ENCODE data around the gene CLSTN2. TPM values are rescaled to one million over a fixed set of nuclear protein-coding genes. Genes with fewer than 3 reads are reported as not detected.

Gene CLSTN2
- total RNA-seq, 1 donor from 2014 or later, result 7.8 TPM

DNA sequence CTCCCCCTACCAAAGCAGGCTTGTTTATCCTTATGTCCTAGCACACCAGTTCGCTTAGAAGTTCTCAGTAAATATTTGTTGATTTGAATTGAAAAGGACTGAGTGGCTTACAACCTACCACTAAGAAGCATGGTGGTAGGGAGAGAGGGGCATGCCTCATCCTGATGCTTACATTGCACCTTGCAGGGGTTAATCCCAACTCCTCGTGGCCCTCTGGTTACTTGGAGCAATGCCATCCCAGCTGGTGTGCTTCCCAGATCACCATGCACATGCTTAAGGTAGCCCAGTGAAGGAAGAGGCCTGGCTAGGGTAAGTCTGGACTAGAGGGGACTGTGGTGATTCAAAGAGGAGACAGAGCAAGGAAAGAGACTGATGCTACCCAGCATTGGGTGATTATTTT is 253.3 kb downstream of the CLSTN2 start:
- peak; percentile 51 for DNase-seq
- ATAC-seq (ENCODE audit: poor library complexity), result peak; percentile 66
- intact Hi-C loops (cut with DNase I), result no loop called here

DNA sequence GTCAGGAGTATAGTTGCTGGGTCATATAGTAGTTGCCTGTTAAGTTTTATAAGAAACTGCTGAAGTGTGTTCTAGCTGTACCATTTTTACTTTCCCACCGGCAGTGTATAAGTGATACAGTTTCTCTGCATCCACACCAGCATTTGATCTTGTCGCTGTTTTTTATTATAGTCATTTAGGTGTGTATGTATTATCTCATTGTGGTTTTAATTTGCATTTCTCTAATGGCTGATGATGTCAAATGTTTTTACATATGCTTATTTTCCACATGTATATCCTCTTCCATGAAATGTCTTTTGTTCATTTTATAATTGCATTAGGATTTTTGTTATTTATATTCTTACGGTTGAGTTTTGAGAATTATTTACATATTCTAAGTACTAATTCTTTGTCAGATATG is 254.3 kb downstream of the CLSTN2 start:
- no peak for DNase-seq
- no peak for ATAC-seq (ENCODE audit: poor library complexity)
- intact Hi-C loops (cut with DNase I), result no loop called here

DNA sequence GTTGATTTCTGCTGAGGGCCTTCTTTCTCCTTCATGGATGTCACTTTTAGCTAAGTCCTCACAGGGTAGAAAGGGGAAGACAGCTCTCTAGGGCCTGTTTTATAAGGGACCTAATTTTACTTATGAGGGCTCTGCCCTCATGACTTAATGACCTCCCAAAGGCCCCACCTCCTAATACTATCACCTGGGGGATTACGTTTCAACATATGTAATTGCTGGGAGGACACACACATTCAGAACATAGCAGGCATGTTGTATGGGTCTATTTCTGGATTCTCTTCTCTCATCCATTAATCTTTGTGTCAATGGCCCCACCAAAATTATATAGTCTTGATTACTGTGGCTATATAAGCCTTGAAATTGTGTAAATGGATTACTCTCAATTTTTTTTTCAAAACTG is 255.0 kb downstream of the CLSTN2 start:
- intact Hi-C loops (cut with DNase I), result no loop called here
- DNase-seq, result no peak
- ATAC-seq (ENCODE audit: poor library complexity), result no peak

DNA sequence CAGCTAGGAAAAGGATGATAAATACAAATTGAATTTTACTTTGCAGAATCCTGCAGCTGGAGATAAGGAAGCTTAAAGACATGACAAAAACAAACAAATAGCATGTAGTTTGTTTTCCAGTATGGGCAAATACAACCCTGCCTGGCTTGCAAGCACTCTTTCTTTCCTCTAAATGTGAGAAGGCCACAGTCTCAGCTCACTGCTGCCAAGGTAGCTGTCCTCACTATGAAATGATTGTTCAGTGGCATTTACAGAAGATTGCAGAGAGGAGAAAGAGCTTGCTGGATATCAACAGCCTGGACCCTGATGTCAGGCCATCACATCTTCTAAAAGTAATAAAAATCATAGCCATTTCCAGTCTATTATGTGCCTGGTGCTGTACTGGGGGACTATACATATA is 262.0 kb downstream of the CLSTN2 start:
- ATAC-seq (ENCODE audit: poor library complexity) (no peak), DNase-seq (no peak)
- intact Hi-C loops (cut with DNase I), result no loop called here

DNA sequence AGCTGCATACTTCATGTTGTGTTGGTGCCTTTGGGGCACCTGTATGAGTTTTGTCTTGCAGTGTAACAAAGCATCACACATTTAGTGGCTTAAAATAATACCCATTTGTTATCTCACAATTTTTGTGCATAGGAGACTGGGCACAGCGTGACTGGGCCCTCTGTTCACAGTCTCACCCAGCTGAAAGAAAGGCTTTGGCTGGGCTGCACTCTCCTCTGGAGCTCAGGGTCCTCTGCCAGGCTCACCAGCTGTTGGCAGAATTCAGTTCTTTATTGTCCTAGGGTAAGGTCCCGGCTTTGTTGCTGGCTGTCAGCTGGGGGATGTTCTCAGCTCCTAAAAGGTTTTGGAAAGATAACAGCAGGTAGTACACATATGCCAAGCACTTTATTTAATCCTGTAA is 263.3 kb downstream of the CLSTN2 start:
- intact Hi-C loops (cut with DNase I), result no loop called here
- DNase-seq (no peak), ATAC-seq (ENCODE audit: poor library complexity) (peak; percentile 81)

DNA sequence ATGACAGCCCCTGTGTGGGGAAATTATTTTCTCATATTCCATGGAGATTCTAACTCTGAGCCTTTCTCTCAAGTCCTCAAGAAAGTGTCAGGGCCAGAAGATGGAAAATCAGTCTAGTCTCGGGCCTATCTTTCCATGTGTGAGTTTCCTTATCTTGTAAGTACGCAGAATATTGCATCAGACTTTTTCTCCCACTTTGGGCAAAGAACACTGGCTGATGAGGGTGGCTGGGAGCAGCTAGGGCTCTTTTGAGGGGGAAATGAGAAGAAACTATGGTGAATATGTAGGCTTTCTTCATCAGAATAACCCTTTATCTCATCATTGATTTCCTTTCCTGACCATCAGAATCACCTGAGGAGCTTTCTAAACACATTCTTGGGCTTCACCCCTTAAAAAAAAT is 264.0 kb downstream of the CLSTN2 start:
- intact Hi-C loops (cut with DNase I), result no loop called here
- ATAC-seq (ENCODE audit: poor library complexity) (no peak), DNase-seq (no peak)

DNA sequence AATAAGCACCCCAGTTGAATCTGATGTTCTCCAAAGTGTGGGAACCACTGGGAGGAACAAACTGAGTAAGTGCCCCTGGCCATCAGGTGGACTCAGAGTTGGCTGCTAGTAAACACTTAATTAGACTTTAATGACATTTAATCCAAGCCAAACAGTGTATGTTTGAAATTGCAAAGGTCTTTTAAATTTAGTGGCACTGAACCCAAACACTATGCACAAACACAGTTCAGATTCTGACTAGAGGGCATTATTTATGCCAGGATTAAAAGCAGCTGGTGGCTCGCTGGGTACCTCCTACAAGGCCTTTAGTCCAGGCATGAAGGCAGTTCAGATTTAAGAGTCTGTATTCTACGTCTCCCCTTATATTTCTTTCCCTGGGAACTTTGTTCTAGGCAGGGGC is 264.8 kb downstream of the CLSTN2 start:
- intact Hi-C loops (cut with DNase I), result no loop called here

DNA sequence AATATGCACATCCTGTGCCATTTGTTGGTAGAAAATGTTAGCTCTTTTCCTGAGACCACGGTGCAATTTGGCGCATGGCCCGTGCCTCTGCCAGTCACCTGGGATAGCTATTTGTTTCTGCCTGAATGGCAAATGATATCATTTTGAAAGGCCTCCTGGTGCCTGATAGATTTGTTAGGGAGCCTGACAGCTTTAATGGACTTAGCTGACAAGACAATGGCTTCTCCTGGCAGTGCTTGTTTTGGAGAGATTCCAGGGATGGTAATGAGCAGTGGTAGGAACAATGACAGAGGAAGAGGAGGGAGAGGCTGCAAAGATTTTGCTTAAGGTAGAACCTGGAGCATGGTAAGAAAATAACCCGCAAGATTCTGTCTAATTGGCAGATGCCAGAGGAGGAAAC is 268.5 kb downstream of the CLSTN2 start:
- intact Hi-C loops (cut with DNase I), result no loop called here
- no peak for DNase-seq

More for the DNA sequence above, 264.8 kb downstream of the CLSTN2 start:
- DNase-seq (no peak), ATAC-seq (ENCODE audit: poor library complexity) (no peak)

DNA sequence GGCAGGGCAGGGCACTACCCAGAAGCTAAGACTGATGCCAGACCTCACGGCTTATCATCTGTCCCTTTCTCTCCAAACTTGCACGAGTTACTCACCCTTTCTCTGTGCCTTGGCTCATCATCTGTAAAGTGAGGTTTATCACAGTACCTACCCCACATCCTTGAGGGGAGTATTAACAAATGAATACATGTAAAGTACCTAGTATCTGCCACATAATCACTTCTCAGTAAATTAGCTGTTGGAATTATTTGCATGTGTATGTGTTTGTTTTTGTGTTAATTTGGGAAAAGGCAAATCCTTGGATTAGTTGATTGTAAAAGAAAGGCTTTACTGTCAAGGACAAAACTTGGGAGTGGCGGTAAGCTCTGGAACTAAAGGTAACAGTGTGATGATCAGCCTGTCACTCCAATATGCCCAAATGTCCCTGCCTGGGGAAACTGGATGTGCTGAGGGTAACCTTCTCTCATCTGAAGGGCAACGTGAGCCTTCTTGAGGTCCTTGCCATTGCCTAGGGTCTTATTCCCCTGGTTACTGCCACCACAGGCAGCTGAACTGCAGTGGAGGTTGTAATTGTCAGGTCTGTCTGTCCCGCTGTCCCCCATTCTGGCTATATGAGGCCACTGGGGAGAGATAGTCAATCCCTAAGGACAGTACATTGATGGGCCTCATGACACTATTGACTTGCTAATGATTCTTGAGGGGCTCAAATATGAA is 269.4 kb downstream of the CLSTN2 start:
- no peak for ATAC-seq (ENCODE audit: poor library complexity)
- intact Hi-C loops (cut with DNase I), result no loop called here
- no peak for DNase-seq

More for the DNA sequence above, 268.5 kb downstream of the CLSTN2 start:
- ATAC-seq (ENCODE audit: poor library complexity), result no peak

DNA sequence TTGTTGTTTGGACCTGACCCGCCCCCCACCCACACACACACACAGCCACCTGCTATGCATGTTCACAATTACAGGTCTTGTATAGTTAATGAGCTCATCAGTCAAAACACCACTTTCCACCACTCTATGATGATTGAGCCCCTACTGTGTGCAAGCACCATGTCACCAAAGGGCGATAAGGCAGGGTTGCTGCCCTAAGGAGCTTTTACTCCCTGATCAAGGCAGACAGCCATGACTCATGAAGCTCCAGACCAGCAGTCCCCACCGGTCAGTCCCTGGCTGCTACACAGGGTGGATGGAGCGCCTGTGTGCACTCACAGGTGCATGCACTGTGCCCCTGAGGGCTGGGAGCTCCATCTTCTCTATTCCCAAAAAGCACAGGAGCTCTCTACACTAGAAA is 270.6 kb downstream of the CLSTN2 start:
- intact Hi-C loops (cut with DNase I), result no loop called here
- DNase-seq, result no peak
- no peak for ATAC-seq (ENCODE audit: poor library complexity)

DNA sequence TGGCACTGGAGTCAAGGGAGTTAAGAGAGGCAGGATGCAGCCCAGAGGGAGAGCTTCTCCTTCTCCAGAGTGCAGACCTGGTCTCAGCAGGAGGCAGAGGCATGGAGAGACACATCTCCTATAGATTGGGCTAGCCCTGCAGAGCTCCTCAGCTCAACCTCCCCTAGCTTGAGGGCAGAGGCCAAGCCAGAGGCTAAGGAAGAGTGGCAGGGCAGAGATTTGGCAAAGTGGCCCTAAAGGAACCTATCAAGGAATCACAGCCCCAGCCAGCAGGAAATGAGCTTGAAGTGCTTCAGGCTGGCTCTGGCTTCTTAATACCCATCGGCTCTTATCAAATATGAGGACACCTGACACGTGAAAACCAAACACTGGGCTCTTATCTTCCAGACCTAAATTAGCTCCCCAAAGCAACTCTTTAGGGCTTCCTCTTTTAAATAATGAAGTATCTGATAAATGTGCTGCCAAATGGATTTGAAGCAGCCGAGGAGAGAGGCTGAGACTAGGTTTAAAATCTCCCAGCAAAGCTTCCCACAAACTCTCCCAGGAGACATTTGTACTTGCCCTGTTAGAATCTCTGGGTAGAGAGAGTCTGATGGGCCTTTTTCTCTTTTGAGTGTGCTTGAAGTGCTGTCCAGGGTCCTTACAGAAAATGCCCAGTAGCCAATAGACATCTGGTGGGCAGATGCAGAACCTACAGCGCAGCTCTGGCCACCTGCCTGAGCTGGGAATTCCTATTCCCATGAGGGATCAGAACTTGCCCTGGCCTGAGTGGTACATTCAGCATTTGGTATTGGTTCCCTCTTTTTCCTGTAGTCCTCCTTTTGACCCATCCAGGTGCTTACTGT is 271.4 kb downstream of the CLSTN2 start:
- peak; percentile 63 for ATAC-seq (ENCODE audit: poor library complexity)
- DNase-seq, result no peak
- intact Hi-C loops (cut with DNase I), result no loop called here

DNA sequence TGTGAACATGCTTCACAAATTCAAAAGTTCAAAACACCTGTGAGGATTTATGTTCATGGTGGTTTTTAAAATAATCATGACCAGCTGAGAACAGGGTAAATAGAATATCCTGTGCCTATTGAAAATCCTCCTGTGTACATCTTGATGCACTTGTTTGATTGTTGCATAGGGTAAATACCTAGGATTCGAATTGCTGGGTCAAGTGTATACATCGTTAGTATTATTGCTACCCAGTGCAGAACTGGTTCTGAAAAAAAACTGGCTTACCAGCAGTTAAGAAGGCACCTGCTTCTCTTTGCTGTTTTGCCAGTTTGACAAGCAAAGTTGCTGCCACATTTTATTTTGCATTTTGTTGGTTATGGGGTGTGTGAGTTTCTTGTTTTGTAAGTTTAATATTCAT is 272.6 kb downstream of the CLSTN2 start:
- intact Hi-C loops (cut with DNase I), result no loop called here
- no peak for ATAC-seq (ENCODE audit: poor library complexity)
- no peak for DNase-seq

DNA sequence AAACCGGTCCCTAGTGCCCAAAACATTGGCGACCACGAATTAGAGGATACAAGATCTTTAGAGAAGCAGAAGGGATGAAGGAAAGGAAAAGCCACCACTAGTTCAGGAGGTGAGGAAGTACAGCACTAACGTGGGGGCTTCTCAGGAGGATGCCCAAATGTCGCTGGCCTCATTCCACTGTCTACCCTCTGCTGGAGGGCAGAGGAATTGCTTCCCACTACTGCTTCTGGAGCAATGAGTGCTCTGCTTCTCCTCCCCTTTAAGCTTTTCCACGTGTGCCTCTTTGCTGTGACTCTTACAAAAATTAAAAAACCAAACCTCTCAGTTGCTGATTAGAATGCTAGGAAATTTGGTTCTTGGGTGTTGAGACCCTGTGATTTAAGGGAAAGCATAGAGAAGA is 281.3 kb downstream of the CLSTN2 start:
- intact Hi-C loops (cut with DNase I), result no loop called here
- ATAC-seq (ENCODE audit: poor library complexity) (no peak), DNase-seq (no peak)

DNA sequence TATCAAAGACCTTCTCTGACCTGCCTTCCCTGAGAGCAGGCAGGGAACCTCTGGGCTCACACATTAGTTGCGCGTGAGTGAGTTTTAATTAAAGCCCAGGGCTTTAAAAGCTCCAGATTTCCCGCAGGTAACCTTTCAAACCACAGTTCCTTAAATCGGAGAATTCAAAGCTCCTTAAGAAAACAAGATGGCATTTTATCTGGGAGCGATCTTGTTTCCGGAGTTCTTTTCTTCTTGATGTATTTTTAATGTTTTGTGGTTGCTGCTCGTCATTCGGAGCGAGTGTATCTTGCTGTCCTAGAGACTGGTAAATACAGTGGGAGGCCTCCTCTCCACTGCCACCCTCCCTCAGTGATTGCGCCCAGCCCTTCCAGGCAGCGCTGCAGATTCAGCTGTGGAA is 284.3 kb downstream of the CLSTN2 start:
- no peak for ATAC-seq (ENCODE audit: poor library complexity)
- DNase-seq, result no peak
- intact Hi-C loops (cut with DNase I), result no loop called here

DNA sequence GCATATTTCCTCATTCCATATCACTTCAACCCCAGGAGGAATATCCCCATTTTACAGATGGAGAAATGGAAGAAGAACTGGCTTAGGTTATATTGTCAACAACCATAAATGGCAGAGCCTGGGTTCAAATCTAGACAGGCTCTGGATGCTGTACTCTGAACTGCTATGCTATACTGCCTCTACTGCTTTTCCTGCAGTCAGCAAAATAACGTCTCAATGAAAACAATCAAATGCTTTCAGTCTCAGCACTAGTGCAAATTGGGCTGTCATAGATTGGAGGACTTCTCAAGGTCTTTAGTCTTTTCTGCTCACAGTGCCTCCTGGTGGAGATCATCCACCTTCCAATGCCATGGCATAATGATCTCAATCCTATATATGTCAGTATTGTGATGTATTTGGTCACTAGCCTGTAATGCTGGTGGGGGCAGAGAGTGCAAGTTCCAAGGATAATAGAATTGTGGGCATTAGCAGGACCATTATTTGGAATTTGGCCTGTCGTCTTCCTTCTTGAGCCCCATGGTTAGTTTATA is 285.0 kb downstream of the CLSTN2 start:
- ATAC-seq (ENCODE audit: poor library complexity) (no peak), DNase-seq (no peak)
- intact Hi-C loops (cut with DNase I), result no loop called here

DNA sequence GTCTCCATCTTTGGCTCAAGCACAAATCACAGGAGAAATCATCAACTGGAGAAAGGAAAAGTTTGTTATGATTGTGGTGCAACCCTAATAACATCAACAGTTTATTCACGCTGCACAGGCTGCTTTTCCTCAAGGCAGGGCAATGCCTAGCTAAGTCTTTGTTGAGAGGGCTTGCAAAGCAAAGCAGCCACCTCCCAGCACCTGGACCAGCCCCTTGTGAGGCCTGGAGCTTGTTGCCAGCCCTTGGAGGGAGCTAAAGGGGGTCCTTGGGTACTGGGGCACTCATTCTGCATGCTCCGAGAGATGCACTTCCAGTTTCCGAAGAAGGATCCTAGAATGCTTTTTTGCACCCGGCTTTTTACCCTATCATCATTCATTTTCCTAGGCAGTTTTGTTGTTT is 288.2 kb downstream of the CLSTN2 start:
- DNase-seq (no peak), ATAC-seq (ENCODE audit: poor library complexity) (no peak)
- intact Hi-C loops (cut with DNase I), result no loop called here

DNA sequence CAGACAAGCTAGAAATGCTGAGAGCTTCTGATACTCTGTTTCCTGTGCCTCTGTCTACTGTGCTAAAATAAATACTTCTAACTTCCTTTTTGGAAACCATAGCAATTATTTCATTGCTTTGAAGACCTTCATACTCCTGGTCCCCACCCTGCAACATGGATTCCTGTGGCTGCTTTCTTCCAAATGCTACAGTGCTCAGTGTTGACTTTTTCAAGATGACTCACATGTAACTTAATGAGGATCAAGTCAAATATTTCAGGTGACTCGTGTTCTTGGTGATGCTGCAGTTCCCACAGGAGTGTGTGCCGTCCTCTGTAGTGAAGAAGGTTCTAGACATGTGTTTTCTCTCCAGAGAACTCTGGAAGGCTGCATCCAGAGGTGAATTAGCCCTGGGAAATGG is 288.6 kb downstream of the CLSTN2 start:
- DNase-seq, result no peak

DNA sequence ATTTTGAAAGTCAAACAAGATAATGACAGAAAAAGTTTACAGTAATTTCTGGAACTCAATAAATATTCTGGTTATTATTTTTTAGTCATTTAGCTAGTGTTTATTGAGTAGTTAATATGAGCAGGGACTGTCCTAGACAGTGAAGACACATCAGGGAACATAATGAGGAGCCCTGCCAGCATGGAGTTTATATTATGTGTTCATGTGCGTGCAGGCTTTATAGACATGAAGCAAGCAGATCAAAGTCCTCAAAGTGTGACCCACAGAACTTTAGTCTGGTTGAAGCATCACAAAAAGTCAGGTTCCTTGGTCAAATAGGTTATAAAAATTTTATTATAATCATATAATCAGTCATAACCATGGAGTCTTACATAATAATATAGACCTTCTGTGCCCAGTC is 289.3 kb downstream of the CLSTN2 start:
- no peak for ATAC-seq (ENCODE audit: poor library complexity)
- DNase-seq, result no peak
- intact Hi-C loops (cut with DNase I), result no loop called here

More for the DNA sequence above, 288.6 kb downstream of the CLSTN2 start:
- intact Hi-C loops (cut with DNase I), result no loop called here
- no peak for ATAC-seq (ENCODE audit: poor library complexity)

DNA sequence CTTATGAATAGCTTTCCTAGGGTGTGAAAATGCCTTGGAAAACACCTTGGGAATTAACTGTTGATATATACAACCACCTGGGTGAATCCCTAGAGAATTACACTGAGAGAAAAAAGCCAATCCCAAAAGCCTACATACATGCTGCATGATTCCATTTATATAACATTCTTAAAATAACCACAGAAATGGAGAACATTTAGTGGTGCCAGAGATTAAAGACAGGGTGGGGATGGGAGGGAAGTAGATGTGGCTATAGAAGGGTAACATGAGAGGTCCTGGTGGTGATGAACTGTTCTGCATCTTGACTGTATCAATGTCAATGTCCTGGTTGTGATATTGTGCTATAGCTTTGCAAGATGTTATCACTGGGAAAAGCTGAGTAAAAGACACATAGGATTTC is 291.0 kb downstream of the CLSTN2 start:
- ATAC-seq (ENCODE audit: poor library complexity) (no peak), DNase-seq (no peak)
- intact Hi-C loops (cut with DNase I), result no loop called here

DNA sequence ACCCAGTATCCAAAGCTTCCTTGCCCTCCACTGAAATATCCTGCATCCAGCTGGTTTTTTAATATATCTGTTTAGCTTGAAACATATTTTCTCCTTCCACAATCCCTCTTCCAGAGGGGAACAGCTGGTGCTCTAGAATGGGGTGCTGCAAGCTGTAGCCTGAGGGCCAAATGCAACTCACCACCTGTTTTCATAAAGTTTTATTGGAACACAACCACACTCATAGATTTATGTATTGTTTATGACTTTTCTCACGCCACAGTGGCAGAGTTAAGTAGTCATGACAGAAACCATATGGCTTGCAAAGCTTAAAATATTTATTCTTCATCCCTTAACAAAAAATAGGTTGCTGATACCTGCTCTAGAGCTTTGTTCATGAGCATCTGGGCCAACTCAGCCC is 298.7 kb downstream of the CLSTN2 start:
- intact Hi-C loops (cut with DNase I), result no loop called here
- no peak for ATAC-seq (ENCODE audit: poor library complexity)
- DNase-seq, result no peak
